HuH-7.5 (cell line): ENCODE results near the gene EGF.
A peak's percentile ranks its signal among the peaks of the same experiment; 100 is the strongest.
"Not testable (repeated sequence)": the region's sequence is repeated elsewhere in the genome, so short reads cannot be mapped to it uniquely, and the experiment has no call there.

Experiments
- DNase-seq: peaks from one replicate; pipeline ENCODE4 v3.0.0; 2011; ENCODE audit warnings: low spot score

Gene EGF

GRCh38 chr4:109915385-109916026 lies 2.8 kb downstream of the EGF start:
- DNase-seq: no peak

DNA sequence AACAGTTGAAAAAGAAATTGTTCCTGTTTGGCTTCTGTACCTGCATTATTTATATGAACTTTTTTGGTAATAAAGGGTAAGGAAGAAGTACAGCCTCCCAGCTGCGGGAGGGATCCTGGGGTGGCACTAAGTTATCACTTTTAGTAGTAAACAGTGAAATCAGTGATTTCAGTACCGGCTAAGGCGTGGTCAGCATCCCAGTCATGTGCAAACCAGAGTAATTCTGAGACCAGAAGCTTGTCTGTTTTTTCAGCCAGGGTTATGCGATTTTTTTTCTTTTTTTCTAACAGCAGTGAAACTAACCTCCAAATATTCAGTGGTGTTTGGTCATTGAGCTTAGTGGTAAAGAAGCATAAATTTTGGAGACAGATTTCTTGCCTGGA lies 3.3 kb downstream of the EGF start:
- no peak for DNase-seq

GRCh38 chr4:109921384-109921808 lies 8.7 kb downstream of the EGF start:
- DNase-seq: no peak

GRCh38 chr4:109925396-109925795 lies 12.7 kb downstream of the EGF start:
- DNase-seq: no peak

GRCh38 chr4:109928327-109929045 lies 15.8 kb downstream of the EGF start:
- DNase-seq: no peak

- DNase-seq: no peak
Observed at GRCh38 chr4:109930464-109930863, 17.8 kb downstream of the EGF start.

DNA sequence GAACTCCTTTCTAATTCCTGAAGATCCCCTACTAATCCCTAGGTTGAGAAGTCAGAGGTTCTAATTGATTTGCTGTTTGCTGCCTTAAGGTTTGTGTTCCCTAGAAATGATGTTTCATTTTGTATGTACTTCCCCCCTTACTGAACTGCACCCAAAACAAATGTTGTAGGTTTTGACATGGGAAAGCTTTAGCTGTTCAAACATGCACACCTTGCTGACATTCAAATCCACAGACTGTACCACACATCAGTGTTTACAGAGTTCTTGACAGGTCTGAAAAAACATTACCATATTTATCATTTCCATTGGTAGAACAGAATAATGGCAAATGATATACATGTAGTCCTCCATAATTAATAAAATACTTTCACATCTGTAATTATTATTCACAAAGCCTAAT lies 18.2 kb downstream of the EGF start:
- DNase-seq: no peak

DNA sequence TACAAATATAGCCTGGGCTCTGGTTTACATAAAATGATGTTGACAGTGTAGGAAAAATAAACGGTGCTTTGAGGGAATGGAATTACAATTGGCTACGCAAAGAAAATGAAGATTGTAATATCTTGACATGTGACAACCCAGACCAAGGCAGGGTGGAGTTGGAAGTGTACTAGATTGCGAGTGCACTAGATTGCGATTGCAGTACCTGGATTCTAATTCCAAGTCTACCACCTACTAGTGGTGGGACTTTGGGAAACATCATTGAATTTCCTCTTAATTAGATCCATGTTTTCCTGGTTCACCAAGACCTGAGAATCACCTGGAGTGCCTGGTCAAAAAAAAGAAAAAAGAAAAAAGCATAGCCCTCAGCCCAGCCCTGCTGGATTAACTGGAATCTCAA lies 18.6 kb downstream of the EGF start:
- DNase-seq: no peak

DNA sequence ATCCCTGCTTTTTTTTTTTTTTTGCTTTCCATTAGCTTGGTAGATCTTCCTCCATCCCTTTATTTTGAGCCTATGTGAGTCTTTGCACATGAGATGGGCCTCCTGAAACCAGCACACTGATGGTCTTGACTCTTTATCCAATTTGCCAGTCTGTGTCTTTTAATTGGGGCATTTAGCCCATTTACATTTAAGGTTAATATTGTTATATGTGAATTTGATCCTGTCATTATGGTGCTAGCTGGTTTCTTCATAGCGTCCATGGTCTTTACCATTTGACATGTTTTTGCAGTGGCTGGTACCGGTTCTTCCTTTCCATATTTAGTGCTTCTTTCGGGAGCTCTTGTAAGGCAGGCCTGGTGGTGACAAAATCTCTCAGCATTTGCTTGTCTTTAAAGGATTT lies 24.7 kb downstream of the EGF start:
- DNase-seq: not testable (repeated sequence)

DNA sequence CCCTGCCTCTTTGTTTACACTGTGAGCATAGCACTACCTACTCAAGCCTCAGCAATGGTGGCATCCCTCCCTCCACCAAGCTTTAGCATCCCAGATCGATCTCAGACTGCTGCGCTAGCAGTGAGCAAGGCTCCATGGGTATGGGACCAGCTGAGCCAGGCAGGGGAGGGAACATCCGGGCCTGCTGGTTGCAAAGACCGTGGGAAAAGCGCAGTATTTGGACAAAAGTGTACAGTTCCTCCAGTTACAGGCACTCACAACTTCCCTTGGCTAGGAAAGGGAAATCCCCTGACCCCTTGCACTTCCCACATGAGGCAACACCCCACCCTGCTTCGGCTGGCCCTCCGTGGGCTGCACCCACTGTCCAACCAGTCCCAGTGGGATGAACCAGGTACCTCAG lies 26.5 kb downstream of the EGF start:
- DNase-seq: no peak

DNA sequence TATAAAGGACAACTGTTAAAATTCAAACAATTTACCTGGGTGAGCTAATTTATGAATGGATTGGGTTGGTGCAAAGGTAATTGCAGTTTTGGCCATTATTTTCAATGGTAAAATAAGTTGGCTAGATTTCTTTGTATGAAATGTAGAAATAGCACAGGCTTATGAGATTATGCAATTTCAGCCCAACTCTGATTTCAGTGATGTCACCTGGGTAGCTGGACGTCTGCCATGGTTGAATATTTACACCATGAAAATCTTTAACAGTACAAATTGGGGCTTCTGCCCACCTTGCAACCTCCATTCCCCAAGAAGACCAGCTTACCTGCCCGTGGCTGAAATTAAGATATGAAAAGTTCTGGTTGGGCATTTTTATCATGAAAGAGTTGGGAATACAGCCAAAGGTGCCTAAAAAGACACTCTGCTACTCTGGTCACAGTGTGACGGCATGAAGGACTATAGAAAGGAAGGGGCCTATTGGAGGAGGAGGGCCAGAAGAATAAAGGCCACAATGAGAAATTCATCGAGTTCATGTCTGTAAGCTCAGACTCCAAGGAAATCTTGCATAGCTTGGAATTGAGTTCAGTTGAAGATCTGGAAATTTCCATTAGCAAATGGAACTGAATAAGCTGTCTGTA lies 29.7 kb downstream of the EGF start:
- peak; percentile 13 for DNase-seq

- no peak for DNase-seq
Observed at GRCh38 chr4:109943745-109944144, 31.1 kb downstream of the EGF start.

- no peak for DNase-seq
Observed at GRCh38 chr4:109944591-109944990, 31.9 kb downstream of the EGF start.

- no peak for DNase-seq
Observed at GRCh38 chr4:109945056-109945455, 32.4 kb downstream of the EGF start.

DNA sequence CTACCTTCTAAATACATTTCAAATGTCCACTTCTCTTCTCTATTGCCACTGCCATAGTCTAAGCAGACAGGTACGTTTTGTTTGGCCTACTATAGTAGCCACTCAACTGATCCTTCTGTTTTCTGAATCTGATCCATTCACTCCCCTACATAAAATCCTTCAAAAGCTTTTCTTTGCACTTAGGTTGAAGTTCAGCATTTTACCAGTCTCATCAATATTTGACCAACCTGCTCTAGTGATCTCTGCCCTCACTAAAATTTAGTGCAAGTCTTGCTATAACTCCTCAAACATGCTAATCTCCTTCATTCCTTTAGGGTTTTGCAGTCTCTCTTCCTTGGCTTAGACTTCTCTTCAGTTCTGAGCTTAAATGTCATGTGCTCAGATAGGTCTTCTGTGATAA lies 33.4 kb downstream of the EGF start:
- DNase-seq: no peak

DNA sequence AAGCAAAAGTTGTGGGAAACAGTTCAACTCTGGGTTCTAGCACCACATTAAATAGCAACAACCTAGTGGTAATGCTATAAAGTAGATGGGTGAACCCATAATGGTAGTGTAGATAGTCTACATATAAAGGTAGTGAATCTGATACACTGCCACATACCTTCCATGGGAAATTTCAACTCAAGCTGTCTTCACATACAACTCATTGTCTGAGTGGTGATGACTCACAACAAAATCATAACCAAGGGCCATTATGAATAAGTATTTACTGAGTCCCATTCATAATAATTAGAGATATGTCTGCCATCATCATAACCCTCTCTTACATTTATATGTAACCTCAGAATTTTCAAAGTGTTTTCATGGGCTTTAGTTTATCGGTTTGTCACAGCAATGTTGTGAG lies 34.8 kb downstream of the EGF start:
- no peak for DNase-seq

DNA sequence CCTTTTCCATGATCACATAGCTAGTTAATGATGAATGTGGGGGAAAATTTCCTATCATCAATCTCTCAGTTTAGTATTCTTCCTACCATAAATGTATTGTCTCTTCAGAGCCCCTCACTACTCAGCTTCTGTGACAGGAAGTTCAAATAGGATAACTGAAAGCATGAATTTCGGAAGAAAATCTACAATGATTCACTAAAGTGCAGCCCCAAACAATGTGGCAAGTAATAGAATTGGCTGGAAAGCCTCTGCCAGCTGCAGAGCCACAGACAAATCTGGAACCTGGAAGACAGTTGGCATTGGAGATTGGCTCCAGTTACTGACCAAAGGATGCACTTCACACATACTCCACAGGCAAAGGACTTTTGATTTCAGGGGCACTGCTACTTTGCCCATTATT lies 35.2 kb downstream of the EGF start:
- no peak for DNase-seq

- not testable (repeated sequence) for DNase-seq
Observed at GRCh38 chr4:109949099-109949718, 36.5 kb downstream of the EGF start.

DNA sequence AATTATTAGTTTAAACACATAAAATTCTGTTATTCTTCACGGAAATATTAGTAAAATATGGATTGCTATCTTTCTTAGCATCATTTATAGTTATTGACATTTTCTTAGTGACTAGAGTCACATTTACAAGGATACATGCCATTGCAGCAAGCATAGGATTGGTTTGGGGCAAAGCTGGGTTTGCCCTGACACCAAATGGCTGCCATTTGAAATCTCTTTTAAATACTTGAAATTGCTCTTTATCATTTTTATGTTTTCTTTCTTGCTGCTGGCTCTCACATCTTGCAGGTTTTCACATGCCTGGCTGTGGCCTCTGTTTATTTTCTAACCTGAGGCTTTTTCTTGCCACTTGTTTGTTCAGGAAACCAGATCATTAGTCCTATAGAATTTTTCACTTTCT lies 39.9 kb downstream of the EGF start:
- DNase-seq: no peak

DNA sequence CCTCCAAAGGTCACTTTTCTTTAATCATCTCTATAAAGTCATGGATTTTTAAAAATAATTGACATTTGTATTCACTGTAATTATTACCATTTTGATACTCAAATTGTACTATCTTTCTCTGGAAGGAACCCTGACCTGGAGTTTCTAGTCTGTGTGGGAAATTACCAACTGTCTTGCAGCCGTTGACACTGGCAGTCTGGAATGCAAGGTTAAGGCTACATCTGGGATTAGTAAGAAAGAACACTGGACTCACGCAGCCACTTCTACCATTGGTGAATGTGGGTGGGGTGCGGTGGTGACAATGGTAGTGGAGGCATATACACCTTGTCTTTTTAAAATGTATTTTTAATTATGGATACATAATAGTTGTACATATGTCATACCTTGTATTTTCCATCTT lies 40.9 kb downstream of the EGF start:
- DNase-seq: no peak

DNA sequence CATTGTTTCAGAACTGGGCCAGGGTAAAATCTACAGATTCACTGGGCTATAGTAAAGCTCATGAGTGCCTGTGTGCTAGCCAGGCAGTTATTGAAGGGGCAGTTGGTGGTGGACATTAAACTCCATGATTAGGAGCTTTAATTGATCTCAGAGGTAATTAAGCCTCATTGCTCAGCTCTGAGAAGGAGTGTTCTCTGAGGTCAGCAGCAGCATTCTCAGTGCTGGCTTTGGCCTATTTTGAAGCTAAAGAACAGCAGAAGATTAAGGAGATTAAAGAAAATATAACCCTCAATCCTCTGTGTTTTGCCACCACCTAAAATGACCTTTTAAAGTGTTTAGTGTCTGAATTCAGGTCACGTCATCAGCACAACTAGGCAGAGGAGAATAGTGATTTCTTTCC lies 42.5 kb downstream of the EGF start:
- no peak for DNase-seq

GRCh38 chr4:109957227-109957626 lies 44.5 kb downstream of the EGF start:
- DNase-seq: no peak

- DNase-seq: no peak
Observed at GRCh38 chr4:109959195-109959594, 46.5 kb downstream of the EGF start.
